Adrenal gland (tissue), 5 donors: Measurements from ENCODE around the gene VWA3A.

Source experiments
- CTCF ChIP-seq, 6 experiments: fragments of 450-650 bp in 4 of 6; fragments of 200-600 bp in 2 of 6; sonication (generic) in 1 of 6; IDR thresholded peaks; 1 replicate in 5 of 6; 2 replicates in 1 of 6; pipeline versions ENCODE4 v1.5.1 to v1.8.0; 2016 to 2021; ENCODE audit warnings: antibody characterized with exemption in 6 of 6, mild to moderate bottlenecking in 2 of 6, moderate library complexity in 1 of 6
- POLR2A ChIP-seq, 2 donors: fragments of 450-650 bp; IDR thresholded peaks; one replicate each; pipeline ENCODE4 v1.6.1; 2017; ENCODE audit warnings: antibody characterized with exemption in 2 of 2, mild to moderate bottlenecking in 2 of 2, moderate library complexity in 1 of 2
- donor health status: DM: no; HTN: no; CAD: no.

GRCh38 chr16:22183335-22183734 lies 91.0 kb downstream of the VWA3A start:
- no peak for TF ChIP-seq POLR2A (IDR thresholded peaks at IDR 0.05)
- no peak for TF ChIP-seq CTCF (IDR thresholded peaks at IDR 0.05)
